HG03457 (cell line): ENCODE data around the gene IFNGR1.

Experiments used
- ATAC-seq: cut with Tn5 transposase; IDR thresholded peaks from one replicate; pipeline ENCODE4 v1.9.1; 2021; ENCODE audit warnings: moderate number of reproducible peaks; ENCODE audit not compliant: unreplicated experiment

Gene IFNGR1

GRCh38 chr6:137159912-137160311 is 59.3 kb downstream of the IFNGR1 start:
- ATAC-seq = no peak

GRCh38 chr6:137157601-137158000 is 61.6 kb downstream of the IFNGR1 start:
- ATAC-seq = no peak

- no peak for ATAC-seq
These were observed 62.5 kb downstream of the IFNGR1 start for GRCh38 chr6:137156650-137157049.

GRCh38 chr6:137155830-137156229 is 63.4 kb downstream of the IFNGR1 start:
- ATAC-seq = no peak

- no peak for ATAC-seq
These were observed 69.1 kb downstream of the IFNGR1 start for GRCh38 chr6:137150072-137150471.

GRCh38 chr6:137149035-137149393 is 70.2 kb downstream of the IFNGR1 start:
- ATAC-seq = no peak

GRCh38 chr6:137148306-137149034 is 70.7 kb downstream of the IFNGR1 start:
- no peak for ATAC-seq
